Activated CD4-positive, alpha-beta T cell treated with anti-CD3 and anti-CD28 coated beads for 4 hours (primary cell): Measurements from ENCODE around the gene FTO.

Experiments used
- DNase-seq, 2 donors: peaks; one replicate each; pipeline ENCODE4 v3.0.0-alpha.2; 2020

The FTO gene

DNA sequence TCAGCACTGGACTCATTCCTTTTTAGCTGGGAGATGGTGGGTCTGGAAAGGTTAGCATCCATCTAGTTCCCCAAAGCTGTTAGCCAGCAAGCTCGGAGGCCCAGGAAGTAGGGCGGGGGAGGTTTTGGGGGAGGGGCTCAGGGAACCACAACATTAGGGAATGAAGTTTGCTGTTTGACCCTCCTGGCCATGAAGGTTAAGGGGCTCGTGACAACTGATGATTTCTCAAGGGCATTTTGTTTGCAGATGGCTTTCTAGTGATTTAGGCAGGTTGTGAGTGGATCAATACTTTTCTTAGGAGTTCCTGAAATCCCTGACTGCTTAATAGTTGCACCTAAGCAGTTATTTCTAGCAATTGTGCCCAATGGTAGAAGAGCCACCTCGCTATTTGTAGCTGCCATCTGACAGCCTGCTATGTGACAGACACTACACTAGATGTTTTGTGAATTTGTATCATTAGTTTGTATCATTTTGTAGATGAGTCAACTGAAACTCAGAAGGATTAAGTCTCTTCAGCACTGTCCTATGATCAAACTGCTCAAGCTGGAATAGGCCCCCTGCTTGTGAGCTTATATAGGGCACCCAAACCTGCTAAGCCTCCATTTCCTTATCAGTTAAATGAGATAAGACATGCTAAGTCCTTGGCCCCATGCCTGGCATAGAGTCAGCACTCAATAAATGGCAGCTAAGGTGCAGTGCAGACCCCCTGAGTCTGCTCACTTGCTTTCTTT, 436.3 kb downstream of the FTO start:
- DNase-seq, result no peak

DNA sequence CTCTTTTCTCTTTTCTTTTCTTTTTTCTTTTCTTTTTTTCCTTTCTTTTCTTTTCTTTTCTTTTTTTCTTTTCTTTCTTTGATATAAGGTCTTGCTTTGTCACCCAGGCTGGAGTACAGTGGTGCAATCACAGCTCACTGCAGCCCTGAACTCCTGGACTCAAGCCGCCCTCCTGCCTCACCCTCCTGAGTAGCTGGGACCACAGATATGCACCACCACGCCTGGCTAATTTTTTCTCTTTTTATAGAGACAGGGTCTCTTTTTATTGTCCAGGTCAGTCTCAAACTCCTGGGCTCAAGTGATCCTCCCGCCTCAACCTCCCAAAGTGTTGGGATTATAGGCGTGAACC, 436.8 kb downstream of the FTO start:
- no peak for DNase-seq

DNA sequence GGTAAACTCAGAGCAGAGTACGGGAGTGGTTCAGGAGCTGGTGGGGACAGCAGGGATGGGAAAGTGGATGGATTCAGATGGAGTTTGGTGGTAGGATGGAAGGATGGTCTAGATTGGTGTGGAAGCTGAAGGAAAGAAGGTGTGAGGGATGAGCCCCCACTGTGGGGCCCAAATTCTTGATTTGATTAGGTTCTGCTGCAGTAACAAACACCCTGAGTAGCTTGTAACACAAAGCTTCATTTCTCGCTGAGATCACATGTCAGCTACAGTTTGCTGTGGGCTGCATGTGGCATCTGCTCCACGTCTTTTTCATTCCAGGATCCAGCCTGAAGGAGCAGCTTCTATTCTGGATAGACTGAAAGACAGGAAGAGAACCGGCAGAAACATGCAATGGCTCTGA, 438.8 kb downstream of the FTO start:
- no peak for DNase-seq

DNA sequence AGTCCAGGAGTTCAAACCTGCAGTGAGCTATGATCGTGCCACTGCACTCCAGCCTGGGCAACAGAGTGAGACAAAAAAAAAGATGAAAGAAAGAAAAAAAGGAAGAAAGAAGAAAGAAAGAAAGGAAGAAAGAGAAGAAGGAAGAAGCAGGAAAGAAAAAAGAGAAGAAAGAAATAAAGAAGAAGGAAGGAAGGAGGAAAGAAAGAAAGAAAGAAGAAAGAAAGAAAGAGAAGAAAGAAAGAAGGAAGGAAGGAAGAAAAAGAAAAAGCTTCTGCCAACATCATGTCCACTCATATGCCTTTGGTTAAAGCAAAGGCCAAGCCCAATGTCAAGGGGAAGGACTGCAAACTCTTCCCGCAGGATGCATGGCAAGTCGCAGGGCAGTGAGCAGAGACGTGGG, 439.5 kb downstream of the FTO start:
- no peak for DNase-seq

DNA sequence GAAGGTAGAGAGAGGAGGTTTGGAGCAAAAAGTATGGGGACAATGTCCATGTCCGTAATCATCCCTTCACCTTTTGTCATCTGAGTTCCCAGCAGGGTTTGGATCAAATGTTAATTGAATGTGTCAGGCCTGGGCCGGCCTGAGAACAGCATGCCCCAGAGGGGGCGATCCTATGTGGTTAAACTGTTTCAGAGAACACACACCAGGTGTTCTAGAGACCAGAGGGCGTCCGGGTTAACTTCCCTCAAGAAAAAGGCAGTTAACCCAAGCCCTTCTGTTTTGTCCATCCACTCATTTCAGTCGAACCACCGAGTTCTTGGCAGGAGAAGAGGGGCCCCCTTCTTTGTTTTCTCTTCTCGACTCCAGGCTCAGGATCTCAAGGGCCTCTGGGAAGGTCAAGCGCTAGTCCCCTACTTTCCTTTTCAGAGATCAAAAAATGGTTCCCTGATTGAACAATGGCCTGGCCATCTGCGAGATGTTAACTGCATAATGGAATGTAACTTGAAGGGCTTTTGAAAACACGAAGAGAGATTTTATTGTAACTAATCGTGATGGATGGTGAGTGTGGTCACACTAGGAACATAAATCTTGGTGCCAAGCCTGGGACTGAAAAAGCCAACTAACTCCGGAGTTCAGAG, 440.1 kb downstream of the FTO start:
- DNase-seq, result no peak

DNA sequence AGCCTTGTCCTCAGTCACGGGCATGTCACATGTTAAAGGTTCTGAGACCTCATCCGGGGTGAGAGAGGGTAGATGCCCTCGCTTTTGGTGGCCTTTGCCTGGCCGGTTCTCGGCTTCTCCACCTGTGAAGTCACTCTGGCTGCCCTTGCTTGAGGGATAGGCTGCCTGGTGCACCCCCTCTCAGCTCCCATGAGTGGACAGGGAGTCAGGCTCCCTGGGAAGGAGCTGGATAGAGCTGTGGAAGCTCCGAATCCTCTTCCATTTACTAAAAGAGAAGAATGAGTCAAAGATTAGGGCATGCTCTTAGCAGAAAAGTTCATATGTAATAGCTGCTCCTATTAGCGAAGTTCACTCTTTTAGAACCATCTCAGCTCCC, 440.6 kb downstream of the FTO start:
- DNase-seq, result no peak

DNA sequence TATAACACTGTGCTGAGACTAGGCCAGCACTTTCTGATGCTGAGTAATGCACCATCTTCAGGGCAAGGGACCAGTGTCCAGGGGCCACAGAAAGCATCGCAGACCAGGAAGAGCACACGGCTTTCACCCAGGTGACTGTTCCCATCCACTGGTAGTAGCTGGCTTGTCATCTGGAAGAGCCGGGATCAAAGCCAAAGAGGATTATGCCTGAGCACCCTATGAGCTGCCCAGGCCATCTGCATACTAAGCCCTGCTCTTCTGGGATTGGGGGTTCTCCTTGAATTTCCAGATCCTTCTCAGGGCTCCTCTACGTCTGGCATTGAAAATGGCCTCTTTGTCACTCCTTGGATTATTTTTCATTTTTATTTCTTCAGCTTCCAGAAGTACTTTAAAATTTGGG, 441.9 kb downstream of the FTO start:
- DNase-seq, result no peak

DNA sequence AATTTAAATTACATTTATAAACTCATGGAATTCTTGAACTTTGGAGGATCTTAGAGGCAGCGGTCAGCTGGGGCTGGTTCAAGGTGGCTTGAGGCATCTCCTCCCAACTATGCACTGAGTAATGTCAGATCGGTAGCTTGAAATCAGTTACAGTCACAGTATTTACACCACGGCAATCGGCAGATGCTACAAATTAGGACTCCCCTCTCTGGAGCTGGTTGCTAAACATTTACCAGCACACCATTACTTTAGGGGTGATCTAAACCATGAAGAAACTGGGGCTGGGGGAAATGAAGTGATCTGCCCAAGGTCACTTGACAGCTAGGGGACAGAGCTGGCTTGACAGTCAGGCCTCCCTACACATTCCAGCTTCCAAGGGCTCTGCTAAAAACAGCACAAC, 445.0 kb downstream of the FTO start:
- no peak for DNase-seq

DNA sequence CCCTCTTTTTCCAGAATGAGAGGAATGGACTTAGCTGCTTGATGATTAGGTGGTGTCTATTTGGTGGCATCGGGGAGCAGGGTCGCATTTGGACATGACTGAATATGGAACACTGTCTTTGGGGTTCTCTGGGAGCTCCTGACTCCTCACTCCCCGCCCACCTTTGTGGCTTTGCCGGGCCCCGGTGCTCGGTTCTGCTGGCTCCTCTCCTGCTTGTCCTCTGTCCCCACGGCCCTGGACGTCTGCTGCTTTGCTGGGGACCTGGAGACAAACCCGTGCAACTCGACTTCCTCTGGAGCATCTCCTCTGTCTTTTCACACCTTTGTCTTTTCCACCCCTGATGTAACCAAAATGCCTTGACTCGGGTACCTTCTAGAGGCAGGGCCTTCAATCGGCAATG, 446.9 kb downstream of the FTO start:
- no peak for DNase-seq

DNA sequence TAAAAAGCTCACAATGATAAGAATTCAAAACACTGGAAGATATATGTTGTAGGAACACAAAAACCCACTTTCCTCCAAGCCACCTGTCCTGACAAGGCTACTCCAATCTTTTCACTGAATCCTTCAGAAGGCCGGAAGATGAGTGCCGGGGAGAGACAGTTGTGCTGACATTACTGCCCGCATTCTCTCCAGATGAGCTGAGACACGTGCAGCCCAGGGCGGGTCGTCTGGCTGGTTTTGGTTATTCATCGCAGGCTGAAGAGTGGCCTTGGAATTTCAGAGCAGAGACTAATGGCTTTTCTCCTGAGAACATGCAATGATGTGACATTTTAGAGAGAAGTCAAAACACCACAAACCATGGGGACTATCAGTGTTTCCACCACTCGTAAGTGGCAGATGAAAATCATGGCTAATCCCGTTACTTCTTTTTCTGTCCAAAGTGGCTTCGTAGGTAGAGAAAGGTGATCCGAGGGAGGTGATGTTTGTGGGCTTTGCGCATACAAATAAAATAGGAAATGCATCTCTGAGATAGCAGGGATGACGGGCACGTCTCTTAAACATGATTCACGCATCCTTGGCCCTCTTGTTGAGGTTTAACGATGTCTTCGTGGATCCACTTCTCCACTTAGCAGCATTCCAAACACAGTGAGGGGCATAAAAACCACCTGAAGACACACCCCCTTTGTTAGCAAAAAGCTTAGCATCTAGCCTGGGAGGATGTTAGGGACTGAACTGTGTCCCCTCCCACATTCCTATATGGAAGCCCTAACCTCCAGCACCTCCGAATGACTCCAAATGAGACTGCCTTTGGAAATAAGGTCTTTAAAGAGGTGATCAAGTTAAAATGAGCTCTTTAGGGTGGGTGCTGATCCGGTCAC, 448.6 kb downstream of the FTO start:
- no peak for DNase-seq

DNA sequence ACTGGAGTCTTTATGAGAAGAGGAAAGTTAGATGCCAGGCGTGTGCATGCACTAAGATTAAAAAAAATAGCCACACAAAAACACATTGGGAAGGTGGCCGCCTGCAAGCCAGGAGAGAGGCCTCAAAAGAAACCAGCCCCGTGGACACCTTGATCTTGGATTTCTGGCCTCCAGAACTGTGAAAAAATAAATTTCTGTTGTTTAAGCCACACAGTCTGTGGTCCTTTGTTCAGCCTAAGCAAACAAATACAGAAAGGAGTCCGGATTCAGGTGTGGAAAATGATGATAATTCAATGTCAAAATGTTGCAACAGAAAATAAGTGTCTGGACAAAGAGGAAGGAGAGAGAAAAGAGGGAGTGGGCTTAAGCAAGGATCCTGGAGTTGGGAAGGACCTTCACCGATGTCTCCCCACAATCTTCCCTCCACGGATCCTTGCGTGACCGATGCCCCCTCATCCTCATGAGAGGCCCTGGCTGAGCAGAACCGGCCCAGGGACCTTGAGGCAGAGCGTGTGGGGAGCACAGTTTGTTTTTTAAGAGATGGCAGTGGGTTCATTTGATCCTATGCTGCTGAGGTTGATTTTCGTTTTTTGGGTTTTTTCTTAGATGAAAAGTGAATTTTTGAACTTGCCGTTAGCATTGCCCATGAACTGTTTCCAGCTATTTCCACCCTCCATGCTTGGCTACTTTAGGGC, 449.4 kb downstream of the FTO start:
- no peak for DNase-seq

DNA sequence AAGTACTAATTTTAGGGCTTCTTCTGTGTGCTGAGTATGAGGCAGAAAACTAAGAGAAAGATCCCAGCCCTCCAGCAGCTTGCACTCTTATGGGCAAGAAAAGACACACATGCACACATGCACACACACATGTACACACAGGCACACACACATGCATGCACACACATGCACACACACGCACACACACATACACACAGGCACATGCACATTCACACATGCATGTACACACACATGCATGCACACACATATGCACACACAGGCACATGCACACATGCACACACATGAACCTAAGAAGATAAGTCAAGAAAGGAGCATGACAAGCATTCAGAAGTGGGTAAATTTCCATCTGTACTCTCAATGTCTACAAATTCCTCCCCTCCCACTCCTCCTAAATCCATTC, 452.4 kb downstream of the FTO start:
- no peak for DNase-seq

DNA sequence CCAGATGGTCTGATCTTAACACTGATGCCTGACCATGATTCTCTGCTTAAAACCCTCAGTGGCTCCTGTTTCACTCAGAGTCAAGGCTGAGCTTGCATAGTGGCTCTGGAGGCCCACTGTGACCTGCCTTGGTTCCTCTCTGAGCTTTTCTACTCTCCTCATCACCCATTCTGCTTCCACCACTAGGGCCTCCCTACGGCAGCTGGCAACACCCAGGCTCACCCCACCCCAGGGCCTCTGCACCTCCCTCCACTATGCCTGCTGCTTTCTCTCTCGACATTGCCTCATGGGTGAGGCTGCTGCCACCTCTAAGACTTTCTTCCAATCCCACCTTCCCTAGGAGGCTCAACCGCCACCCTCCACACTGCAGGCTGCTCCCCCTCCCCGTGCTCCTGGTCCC, 455.0 kb downstream of the FTO start:
- DNase-seq, result no peak

DNA sequence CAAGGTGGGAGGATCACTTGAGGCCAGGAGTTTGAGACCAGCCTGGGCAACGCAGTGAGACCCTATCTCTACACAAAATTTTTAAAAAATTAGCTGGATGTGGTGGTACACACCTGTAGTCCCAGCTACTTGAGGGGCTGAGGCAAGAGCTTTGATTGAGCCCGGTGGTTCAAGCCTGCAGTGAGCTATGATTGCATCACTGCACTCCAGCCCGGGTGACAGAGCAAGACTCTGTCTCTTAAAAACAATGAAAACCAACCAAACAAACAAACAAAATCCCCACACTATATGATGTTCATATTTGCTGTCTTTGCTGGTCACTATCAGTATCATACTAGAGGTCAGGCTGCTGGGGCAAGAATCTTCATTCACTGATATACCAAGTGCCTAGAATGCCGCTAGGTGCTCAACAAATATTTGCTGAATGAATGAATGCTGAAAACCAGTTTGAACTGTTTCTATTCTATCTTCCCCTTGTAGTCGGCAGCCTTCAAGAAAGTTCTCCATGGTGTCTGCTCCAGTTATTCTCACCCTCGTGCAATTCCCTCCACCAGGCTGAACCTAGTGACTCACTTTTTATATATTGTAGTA, 455.6 kb downstream of the FTO start:
- DNase-seq, result no peak

DNA sequence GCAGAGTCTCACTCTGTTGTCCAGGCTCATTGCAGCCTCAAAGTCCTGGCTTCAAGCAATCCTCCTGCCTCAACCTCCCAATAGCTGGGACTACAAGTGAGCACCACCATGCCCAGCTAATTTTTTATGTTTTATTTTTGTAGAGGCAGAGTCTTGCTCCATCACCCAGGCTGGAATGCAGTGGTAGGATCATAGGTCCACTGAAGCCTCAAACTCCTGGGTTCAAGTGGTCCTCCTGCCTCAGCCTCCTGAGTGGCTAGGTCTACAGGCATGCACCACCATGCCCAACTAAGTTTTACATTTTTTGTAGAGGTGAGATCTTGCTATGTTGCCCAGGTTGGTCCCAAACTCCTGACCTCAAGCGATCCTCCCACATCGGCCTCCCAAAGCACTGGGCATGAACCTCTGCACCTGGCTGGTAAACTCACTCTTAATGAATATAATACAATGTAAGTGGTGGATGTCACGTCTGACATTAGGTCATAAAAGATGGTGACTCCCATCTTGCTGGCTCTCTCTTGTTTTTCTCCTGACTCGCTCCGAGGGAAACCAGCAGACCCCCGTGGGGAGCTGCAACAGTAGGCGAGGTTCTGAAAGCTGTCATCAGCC, 456.4 kb downstream of the FTO start:
- DNase-seq, result no peak

DNA sequence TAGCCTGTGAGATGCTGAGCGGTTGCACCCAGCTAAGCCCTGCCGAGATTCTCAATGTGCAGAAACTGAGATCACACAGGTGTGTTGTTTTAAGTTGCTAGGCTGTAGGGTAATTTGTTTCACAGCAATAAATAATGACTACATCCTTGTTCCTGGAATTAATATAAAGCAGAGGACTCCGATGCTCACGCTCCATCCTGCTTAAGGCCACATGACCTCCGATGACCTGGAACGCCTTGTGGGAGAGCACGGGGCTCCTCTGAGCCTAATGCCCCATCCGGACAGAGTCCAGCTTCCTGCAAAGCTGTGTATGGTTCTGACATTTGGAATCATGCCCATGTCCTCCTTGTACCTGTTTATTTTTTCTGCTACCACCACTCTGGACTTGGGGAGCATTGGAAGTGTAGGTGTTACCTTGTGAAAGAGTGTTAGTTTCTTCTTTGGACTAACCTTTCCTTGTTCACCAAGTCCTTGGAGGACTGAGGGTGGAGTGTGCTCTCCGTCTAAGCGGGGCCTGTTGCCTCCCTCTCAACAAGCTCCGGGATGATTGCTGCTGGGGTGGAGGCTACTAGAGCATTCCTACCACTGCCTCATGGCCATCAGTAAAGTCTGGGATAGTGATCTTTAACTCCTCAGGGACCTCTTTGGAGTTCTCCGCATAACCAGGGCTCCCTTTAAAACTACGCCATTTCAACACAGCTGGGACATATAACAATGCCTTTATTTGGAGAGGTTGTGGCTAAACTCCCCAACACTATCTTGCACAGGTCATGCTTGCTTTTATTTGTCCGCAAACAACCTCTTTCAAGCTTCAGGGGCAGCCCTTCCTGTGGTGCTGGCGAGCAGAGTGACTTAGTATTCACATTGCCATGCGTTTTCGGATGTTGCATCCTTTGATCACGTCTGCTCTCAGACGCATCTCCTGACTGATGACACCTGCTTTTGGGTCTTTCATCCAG, 457.3 kb downstream of the FTO start:
- no peak for DNase-seq

DNA sequence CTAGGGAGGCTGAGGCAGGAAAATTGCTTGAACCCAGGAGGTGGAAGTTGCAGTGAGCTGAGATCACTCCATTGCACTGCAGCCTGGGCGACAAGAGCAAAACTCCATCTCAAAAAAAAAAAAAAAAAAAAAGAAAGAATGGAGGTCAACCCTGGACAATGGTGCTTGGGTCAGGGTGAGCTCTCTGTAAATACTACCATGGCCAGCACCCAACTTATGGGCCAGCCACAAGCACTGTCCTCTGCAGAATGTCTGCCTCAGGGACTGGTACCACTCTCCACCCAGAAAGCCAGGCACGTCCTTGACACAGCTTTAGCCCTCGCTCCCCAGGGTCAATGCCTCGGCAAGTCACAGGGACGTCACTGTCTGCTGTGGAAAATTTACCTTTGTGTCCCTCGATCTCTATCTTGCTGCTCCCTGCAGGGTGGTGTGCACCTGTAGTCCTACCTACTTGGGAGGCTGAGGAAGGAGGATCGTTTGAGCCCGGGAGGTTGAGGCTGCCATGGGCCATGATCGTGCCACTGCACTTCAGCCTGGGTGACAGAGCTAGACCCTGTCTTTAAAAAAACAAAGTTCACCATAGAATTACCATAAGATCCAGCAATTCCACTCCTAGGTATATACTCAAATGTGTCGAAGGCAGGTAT, 459.4 kb downstream of the FTO start:
- DNase-seq, result no peak

DNA sequence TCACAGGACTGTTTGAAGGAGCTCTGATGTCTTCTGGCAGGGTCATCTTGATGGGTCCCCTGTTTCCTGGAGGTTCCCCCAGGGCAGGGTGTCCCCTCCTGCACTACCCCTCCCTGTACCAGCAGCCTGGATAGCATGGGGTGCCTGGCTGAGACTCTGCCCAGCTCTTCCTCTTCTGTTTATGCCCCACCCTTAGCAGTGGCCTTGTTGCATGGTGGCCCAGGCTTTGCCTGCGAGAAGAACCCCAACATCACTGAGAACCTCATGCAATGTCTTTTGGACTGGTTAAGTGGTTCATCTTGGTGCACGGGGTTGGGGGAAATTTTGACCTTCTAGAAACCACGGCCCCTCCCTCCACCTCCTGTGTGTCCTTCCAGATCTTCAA, 460.8 kb downstream of the FTO start:
- DNase-seq, result no peak

DNA sequence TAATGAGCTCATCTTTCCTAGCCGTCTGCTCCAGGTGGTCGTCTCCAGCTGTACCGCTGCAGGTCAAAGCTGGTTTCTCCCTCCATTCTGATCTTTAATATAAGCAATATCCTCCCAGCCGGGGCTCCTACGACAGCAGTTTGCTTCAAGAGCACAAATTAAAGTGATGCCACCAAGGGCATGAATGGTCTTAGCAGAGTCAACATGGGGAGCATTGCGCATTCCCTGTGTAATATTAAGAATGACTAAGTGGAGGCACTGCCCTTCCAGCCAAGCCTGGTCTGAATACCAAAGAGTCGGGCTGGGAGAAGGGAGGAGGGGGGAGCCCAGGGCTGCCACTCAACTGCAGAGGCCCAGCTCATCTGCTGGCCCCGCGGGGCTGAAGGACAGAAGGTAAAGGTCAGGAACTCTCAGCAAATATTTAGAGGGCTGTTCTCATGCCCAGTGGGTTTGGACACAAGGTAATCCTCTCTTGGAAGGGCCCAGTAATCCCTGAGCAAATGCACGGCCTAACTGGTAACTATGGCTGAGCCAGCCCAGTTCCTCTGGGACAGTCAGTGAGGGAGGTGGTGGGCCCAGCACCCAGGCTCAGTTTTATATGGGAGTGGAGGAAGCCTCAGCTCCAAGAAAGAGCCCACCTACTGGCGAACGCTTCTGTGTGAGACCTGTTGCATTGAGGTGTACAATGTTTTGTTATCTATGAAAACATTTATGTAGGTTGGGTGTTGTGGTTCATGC, 461.4 kb downstream of the FTO start:
- DNase-seq, result no peak
